ENCODE measurements around the gene ITPR1. TPM values are rescaled to one million over a fixed set of nuclear protein-coding genes. Genes with fewer than 3 reads are reported as not detected.

The ITPR1 gene
- total and polyA plus RNA-seq, 3 experiments from 2014 or later, result 14.9 to 85.8 (median 82.6) TPM

- POLR2A ChIA-PET, result no interaction called here
- peaks cover 18% of the 10 kb centered on the region for H3K4me1 ChIP-seq (ENCODE audit: insufficient read depth, low read length)
- H3K27ac Mint-ChIP-seq, result peak overlapping the region in 1 of 8 donors; percentile 22
- no peak overlapping the region for H3K27ac ChIP-seq (ENCODE audit: low read depth, low read length)
- peaks cover 11 to 20% (median 20%) of the 10 kb centered on the region in 3 donors for H3K4me1 Mint-ChIP-seq
- H3K27me3 Mint-ChIP-seq, result no peaks in the 10 kb centered on the region
- no peaks in the 10 kb centered on the region for H3K27me3 ChIP-seq (ENCODE audit: insufficient read depth, low read length, poor library complexity, severe bottlenecking)
- peaks cover 5 to 62% (median 24%) of the 10 kb centered on the region in 3 donors for H3K36me3 Mint-ChIP-seq
- H3K4me3 ChIP-seq (ENCODE audit: low read length), result no peak overlapping the region
- H3K9me3 Mint-ChIP-seq, result no peaks in the 10 kb centered on the region
- no peak for DNase-seq
- H3K4me3 Mint-ChIP-seq, result no peak overlapping the region
- CTCF ChIA-PET, result interaction anchor here (0.9 to 1.0 kb wide), 2 partner anchors 11 to 40 kb away, joined by 3 to 4 read pairs; no protein-coding TSS in a partner anchor
- no peaks in the 10 kb centered on the region for H3K9me3 ChIP-seq (ENCODE audit: low read length)
- H3K36me3 ChIP-seq (ENCODE audit: insufficient read depth, low read length), result peaks cover 3% of the 10 kb centered on the region
These were observed 259.3 kb downstream of the ITPR1 start for GRCh38 chr3:4752201-4753072.

DNA sequence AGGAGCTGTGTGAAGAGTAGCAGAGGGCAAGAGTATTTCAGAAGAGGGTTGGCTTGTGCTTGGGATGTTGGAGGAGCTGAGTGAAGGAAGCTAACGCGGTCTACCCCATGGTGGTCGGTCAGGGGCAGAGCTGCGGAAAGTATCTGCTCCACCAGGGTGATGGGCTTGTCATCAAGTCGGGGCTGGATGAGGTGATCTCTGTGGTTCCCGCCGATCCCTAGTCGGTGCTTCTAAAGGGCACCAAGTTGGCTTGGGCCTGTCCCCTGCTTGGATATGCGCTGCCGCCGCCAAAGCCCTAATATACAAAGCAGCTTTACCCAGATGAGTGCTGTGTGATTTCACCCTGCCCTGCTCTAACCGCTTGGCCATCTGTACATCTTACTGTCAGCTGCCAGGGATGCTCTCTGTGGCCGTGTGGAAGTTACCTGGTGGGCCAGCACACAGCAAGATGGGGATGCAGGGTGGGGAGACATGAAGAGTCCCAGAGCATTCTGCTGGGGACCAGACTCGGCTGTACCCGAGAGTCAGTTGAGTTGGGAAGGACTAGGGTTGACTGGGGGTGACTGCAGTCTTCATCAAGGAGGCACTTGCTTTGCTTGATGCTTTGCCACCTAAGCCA, 260.0 kb downstream of the ITPR1 start:
- Mint-ChIP-seq H3K4me3 (no peak overlapping the region), H3K27me3 (no peaks in the 10 kb centered on the region), H3K9me3 (no peaks in the 10 kb centered on the region), H3K27ac (peak overlapping the region in 2 of 8 donors; percentile 52 to 72), H3K36me3 (peaks cover 5 to 66% (median 24%) of the 10 kb centered on the region in 3 donors), H3K4me1 (peaks cover 10 to 15% (median 14%) of the 10 kb centered on the region in 3 donors)
- peaks cover 18% of the 10 kb centered on the region for H3K4me1 ChIP-seq (ENCODE audit: insufficient read depth, low read length)
- no peak for DNase-seq
- H3K4me3 ChIP-seq (ENCODE audit: low read length), result no peak overlapping the region
- no peaks in the 10 kb centered on the region for H3K27me3 ChIP-seq (ENCODE audit: insufficient read depth, low read length, poor library complexity, severe bottlenecking)
- H3K9me3 ChIP-seq (ENCODE audit: low read length), result no peaks in the 10 kb centered on the region
- peaks cover 3% of the 10 kb centered on the region for H3K36me3 ChIP-seq (ENCODE audit: insufficient read depth, low read length)
- ChIA-PET POLR2A (no interaction called here), CTCF (interaction anchor here (0.9 to 1.0 kb wide), 2 partner anchors 10 to 41 kb away, joined by 3 to 4 read pairs; no protein-coding TSS in a partner anchor)
- no peak overlapping the region for H3K27ac ChIP-seq (ENCODE audit: low read depth, low read length)

GRCh38 chr3:4754180-4755086, 261.3 kb downstream of the ITPR1 start:
- H3K27ac ChIP-seq (ENCODE audit: low read depth, low read length), result no peak overlapping the region
- H3K27me3 ChIP-seq (ENCODE audit: insufficient read depth, low read length, poor library complexity, severe bottlenecking), result no peaks in the 10 kb centered on the region
- H3K4me1 Mint-ChIP-seq, result peaks cover 2 to 3% (median 2%) of the 10 kb centered on the region in 3 donors
- H3K36me3 Mint-ChIP-seq, result peaks cover 5 to 69% (median 21%) of the 10 kb centered on the region in 3 donors
- no peak overlapping the region for H3K4me3 Mint-ChIP-seq
- H3K9me3 Mint-ChIP-seq, result no peaks in the 10 kb centered on the region
- ChIA-PET CTCF (no interaction called here), POLR2A (no interaction called here)
- H3K27me3 Mint-ChIP-seq, result no peaks in the 10 kb centered on the region
- no peak for DNase-seq
- H3K36me3 ChIP-seq (ENCODE audit: insufficient read depth, low read length), result peaks cover 2% of the 10 kb centered on the region
- H3K27ac Mint-ChIP-seq, result peak overlapping the region in 2 of 8 donors; percentile 38 to 83
- no peak overlapping the region for H3K4me3 ChIP-seq (ENCODE audit: low read length)
- peaks cover 13% of the 10 kb centered on the region for H3K4me1 ChIP-seq (ENCODE audit: insufficient read depth, low read length)
- H3K9me3 ChIP-seq (ENCODE audit: low read length), result no peaks in the 10 kb centered on the region

DNA sequence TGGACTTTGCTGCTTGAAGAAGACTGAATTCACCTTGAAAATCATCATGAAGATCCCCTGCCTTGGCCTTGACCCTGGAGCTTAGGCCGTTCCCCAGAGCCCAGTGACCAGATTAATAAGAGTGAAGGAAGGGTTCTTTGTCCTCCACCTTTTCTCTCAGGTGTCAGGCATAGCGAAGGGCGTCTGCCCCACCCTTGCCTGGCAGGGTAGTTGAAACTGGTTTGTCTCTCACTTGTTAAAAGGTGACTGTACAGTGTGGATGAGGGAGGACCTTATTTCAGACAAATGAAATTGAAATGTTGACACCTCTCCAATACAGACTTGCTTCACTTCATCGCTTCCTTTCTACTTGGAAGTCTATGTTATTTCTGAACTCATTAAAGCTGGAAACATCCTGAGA, 262.4 kb downstream of the ITPR1 start:
- Histone ChIP-seq H3K27ac (ENCODE audit: low read depth, low read length) (no peak overlapping the region), H3K4me1 (ENCODE audit: insufficient read depth, low read length) (peaks cover 2% of the 10 kb centered on the region), H3K27me3 (ENCODE audit: insufficient read depth, low read length, poor library complexity, severe bottlenecking) (no peaks in the 10 kb centered on the region), H3K9me3 (ENCODE audit: low read length) (no peaks in the 10 kb centered on the region), H3K36me3 (ENCODE audit: insufficient read depth, low read length) (no peaks in the 10 kb centered on the region), H3K4me3 (ENCODE audit: low read length) (no peak overlapping the region)
- no peak for DNase-seq
- CTCF ChIA-PET, result no interaction called here
- no peaks in the 10 kb centered on the region for H3K9me3 Mint-ChIP-seq
- H3K27ac Mint-ChIP-seq, result no peak overlapping the region
- no peak overlapping the region for H3K4me3 Mint-ChIP-seq
- no peaks in the 10 kb centered on the region for H3K27me3 Mint-ChIP-seq
- peaks cover 14 to 76% (median 26%) of the 10 kb centered on the region in 3 donors for H3K36me3 Mint-ChIP-seq
- POLR2A ChIA-PET, result no interaction called here
- H3K4me1 Mint-ChIP-seq, result peaks cover 0 to 4% (median 3%) of the 10 kb centered on the region in 3 donors

- Histone ChIP-seq H3K27ac (ENCODE audit: low read depth, low read length) (no peak overlapping the region), H3K27me3 (ENCODE audit: insufficient read depth, low read length, poor library complexity, severe bottlenecking) (no peaks in the 10 kb centered on the region), H3K36me3 (ENCODE audit: insufficient read depth, low read length) (no peaks in the 10 kb centered on the region), H3K4me3 (ENCODE audit: low read length) (no peak overlapping the region), H3K4me1 (ENCODE audit: insufficient read depth, low read length) (no peaks in the 10 kb centered on the region), H3K9me3 (ENCODE audit: low read length) (no peaks in the 10 kb centered on the region)
- ChIA-PET POLR2A (interaction anchor here (0.6 kb wide), 1 partner anchor 211 kb away, joined by 10 read pairs; no protein-coding TSS in a partner anchor), CTCF (no interaction called here)
- H3K9me3 Mint-ChIP-seq, result no peaks in the 10 kb centered on the region
- no peak for DNase-seq
- H3K27ac Mint-ChIP-seq, result peak overlapping the region in 4 of 8 donors; percentile 23 to 56 (median 52)
- peaks cover 20 to 78% (median 29%) of the 10 kb centered on the region in 3 donors for H3K36me3 Mint-ChIP-seq
- H3K4me3 Mint-ChIP-seq, result no peak overlapping the region
- no peaks in the 10 kb centered on the region for H3K27me3 Mint-ChIP-seq
- peaks cover 0 to 4% (median 3%) of the 10 kb centered on the region in 3 donors for H3K4me1 Mint-ChIP-seq
These were observed 263.1 kb downstream of the ITPR1 start for GRCh38 chr3:4756057-4756775.

- Mint-ChIP-seq H3K4me3 (no peak overlapping the region), H3K27ac (no peak overlapping the region), H3K4me1 (peaks cover 0 to 4% (median 3%) of the 10 kb centered on the region in 3 donors), H3K9me3 (no peaks in the 10 kb centered on the region), H3K36me3 (peaks cover 24 to 81% (median 28%) of the 10 kb centered on the region in 3 donors), H3K27me3 (no peaks in the 10 kb centered on the region)
- no peaks in the 10 kb centered on the region for H3K36me3 ChIP-seq (ENCODE audit: insufficient read depth, low read length)
- no peaks in the 10 kb centered on the region for H3K9me3 ChIP-seq (ENCODE audit: low read length)
- no peak for DNase-seq
- no peak overlapping the region for H3K27ac ChIP-seq (ENCODE audit: low read depth, low read length)
- ChIA-PET POLR2A (interaction anchor here (0.6 kb wide), 1 partner anchor 212 kb away, joined by 10 read pairs; no protein-coding TSS in a partner anchor), CTCF (no interaction called here)
- no peak overlapping the region for H3K4me3 ChIP-seq (ENCODE audit: low read length)
- H3K27me3 ChIP-seq (ENCODE audit: insufficient read depth, low read length, poor library complexity, severe bottlenecking), result no peaks in the 10 kb centered on the region
- no peaks in the 10 kb centered on the region for H3K4me1 ChIP-seq (ENCODE audit: insufficient read depth, low read length)
These were observed 263.9 kb downstream of the ITPR1 start for GRCh38 chr3:4756855-4757574.

All from CD8-positive, alpha-beta memory T cell (primary cell).